Mesenchymal stem cell (in vitro differentiated cells and primary cell): ENCODE results near the gene NPY5R.

Source experiments
- DNase-seq: peaks from one replicate; pipeline ENCODE4 v3.0.0-alpha.2; 2013
- H2AFZ ChIP-seq: one replicate; pipeline ENCODE4 v1.6.1; 2013; ENCODE audit warnings: low read depth, mild to moderate bottlenecking, control low read depth, inconsistent platforms, low read length, moderate library complexity
- H2AK5ac ChIP-seq: 2 replicates; pipeline ENCODE4 v1.6.1; 2013; ENCODE audit warnings: low read length, moderate library complexity, mild to moderate bottlenecking, inconsistent platforms; ENCODE audit not compliant: severe bottlenecking
- H2BK120ac ChIP-seq: one replicate; pipeline ENCODE4 v1.6.1; 2013; ENCODE audit warnings: low read depth, mild to moderate bottlenecking, inconsistent platforms, low read length, moderate library complexity
- H2BK12ac ChIP-seq, 2 experiments: one replicate each; pipeline ENCODE4 v1.6.1; 2013; ENCODE audit warnings: inconsistent platforms in 2 of 2, low read length in 2 of 2, mild to moderate bottlenecking in 2 of 2, moderate library complexity in 2 of 2, control low read depth in 1 of 2
- H2BK15ac ChIP-seq: one replicate; pipeline ENCODE4 v1.6.1; 2013; ENCODE audit warnings: mild to moderate bottlenecking, low read depth, inconsistent platforms; ENCODE audit not compliant: poor library complexity, severe bottlenecking
- H2BK5ac ChIP-seq: 2 replicates; pipeline ENCODE4 v1.6.1; 2013; ENCODE audit warnings: low read depth, mild to moderate bottlenecking, low read length, control low read depth, inconsistent platforms; ENCODE audit not compliant: poor library complexity, severe bottlenecking
- H3K14ac ChIP-seq, 2 experiments: one replicate each; pipeline ENCODE4 v1.6.1; 2013; ENCODE audit warnings: inconsistent platforms in 2 of 2, low read length in 2 of 2, control low read depth in 1 of 2, mild to moderate bottlenecking in 1 of 2, moderate library complexity in 1 of 2
- H3K18ac ChIP-seq, 2 experiments: one replicate each; pipeline ENCODE4 v1.6.1; 2013; ENCODE audit warnings: inconsistent platforms in 2 of 2, low read length in 2 of 2, control low read depth in 1 of 2, low read depth in 1 of 2, mild to moderate bottlenecking in 1 of 2
- H3K23ac ChIP-seq, 2 experiments: one replicate each; pipeline ENCODE4 v1.6.1; 2013; ENCODE audit warnings: inconsistent platforms in 2 of 2, low read length in 2 of 2, mild to moderate bottlenecking in 2 of 2, moderate library complexity in 2 of 2, control low read depth in 1 of 2
- H3K27ac ChIP-seq: 2 replicates; pipeline ENCODE4 v1.5.1; 2013; ENCODE audit warnings: mild to moderate bottlenecking, moderate library complexity, low read length, control low read depth, inconsistent platforms; ENCODE audit not compliant: poor library complexity, severe bottlenecking
- H3K27me3 ChIP-seq, 2 experiments: 2 replicates each; pipeline versions ENCODE4 v1.6.1 to v1.7.0; 2013; ENCODE audit warnings: low read length in 2 of 2, mild to moderate bottlenecking in 2 of 2, moderate library complexity in 2 of 2, control low read depth in 1 of 2, inconsistent platforms in 1 of 2; ENCODE audit not compliant: control insufficient read depth in 1 of 2, insufficient read depth in 1 of 2
- H3K36me3 ChIP-seq, 2 experiments: 2 replicates each; pipeline versions ENCODE4 v1.6.1 to v1.7.0; 2013; ENCODE audit warnings: low read length in 2 of 2, control low read depth in 1 of 2, inconsistent platforms in 1 of 2, low read depth in 1 of 2, mild to moderate bottlenecking in 1 of 2; ENCODE audit not compliant: insufficient read depth in 2 of 2, control insufficient read depth in 1 of 2
- H3K4ac ChIP-seq, 2 experiments: one replicate each; pipeline ENCODE4 v1.6.1; 2013; ENCODE audit warnings: inconsistent platforms in 2 of 2, low read length in 2 of 2, mild to moderate bottlenecking in 2 of 2, moderate library complexity in 2 of 2, control low read depth in 1 of 2, low read depth in 1 of 2
- H3K4me1 ChIP-seq: 2 replicates; pipeline ENCODE4 v1.6.1; 2013; ENCODE audit warnings: low read depth, low read length, control low read depth; ENCODE audit not compliant: control insufficient read depth, insufficient read depth
- H3K4me2 ChIP-seq: 2 replicates; pipeline ENCODE4 v1.6.1; 2013; ENCODE audit warnings: low read length, mild to moderate bottlenecking, inconsistent platforms; ENCODE audit not compliant: poor library complexity, severe bottlenecking
- H3K4me3 ChIP-seq, 2 experiments: 2 replicates each; pipeline versions ENCODE4 v1.5.1 to v1.7.0; 2013; ENCODE audit warnings: low read length in 2 of 2, mild to moderate bottlenecking in 2 of 2, control low read depth in 1 of 2, low read depth in 1 of 2; ENCODE audit not compliant: insufficient read depth in 1 of 2
- H3K79me1 ChIP-seq: replicated peaks from 2 replicates; pipeline ENCODE4 v1.6.1; 2013; ENCODE audit warnings: mild to moderate bottlenecking, control low read depth, low read length, inconsistent platforms; ENCODE audit not compliant: poor library complexity, severe bottlenecking
- H3K9ac ChIP-seq: 2 replicates; pipeline ENCODE4 v1.7.0; 2013; ENCODE audit warnings: mild to moderate bottlenecking, low read length, moderate library complexity
- H3K9me3 ChIP-seq: 2 replicates; pipeline ENCODE4 v1.7.0; 2013; ENCODE audit warnings: mild to moderate bottlenecking, low read length; ENCODE audit not compliant: control insufficient read depth
- H4K8ac ChIP-seq: one replicate; pipeline ENCODE4 v1.6.1; 2013; ENCODE audit warnings: inconsistent platforms, mild to moderate bottlenecking, low read length, moderate library complexity
- H4K91ac ChIP-seq: one replicate; pipeline ENCODE4 v1.6.1; 2013; ENCODE audit warnings: mild to moderate bottlenecking, low read length, inconsistent platforms
- WGBS: methylation state at CpG from one replicate; pipeline ENCODE4 v1.1.7; 2013; ENCODE audit warnings: mixed read lengths; 5-methylcytosine and 5-hydroxymethylcytosine counted together

The NPY5R gene

GRCh38 chr4:163392328-163392727 is 48.6 kb downstream of the NPY5R start:
- Histone ChIP-seq H4K8ac (no peak overlapping the region), H2AFZ (no peak overlapping the region), H3K27me3 (no peaks in the 10 kb centered on the region), H3K4me3 (no peak overlapping the region), H3K9ac (no peak overlapping the region), H3K79me1 (no peaks in the 10 kb centered on the region), H4K91ac (no peak overlapping the region), H3K18ac (no peak overlapping the region), H3K27ac (no peak overlapping the region), H2BK5ac (peak overlapping the region; percentile 44), H3K36me3 (no peaks in the 10 kb centered on the region), H2BK12ac (no peak overlapping the region), H2AK5ac (no peak overlapping the region), H3K4me1 (no peaks in the 10 kb centered on the region), H3K4me2 (no peak overlapping the region), H3K9me3 (no peaks in the 10 kb centered on the region), H2BK15ac (no peak overlapping the region), H3K14ac (no peak overlapping the region), H3K23ac (no peak overlapping the region), H2BK120ac (no peak overlapping the region), H3K4ac (no peak overlapping the region)
- peak; percentile 27 for DNase-seq
- WGBS: 62% methylated on average over 3 of the region's 4 CpGs

- no peak overlapping the region for H3K4ac ChIP-seq
- H3K36me3 ChIP-seq: no peaks in the 10 kb centered on the region
- no peak overlapping the region for H2BK12ac ChIP-seq
- H2BK120ac ChIP-seq: no peak overlapping the region
- no peak for DNase-seq
- no peak overlapping the region for H3K14ac ChIP-seq
- H2BK15ac ChIP-seq: no peak overlapping the region
- H3K79me1 ChIP-seq: no peaks in the 10 kb centered on the region
- no peak overlapping the region for H3K4me2 ChIP-seq
- H3K9me3 ChIP-seq: no peaks in the 10 kb centered on the region
- WGBS: 100% methylated on average over 6 of the region's 6 CpGs
- no peak overlapping the region for H3K27ac ChIP-seq
- no peak overlapping the region for H4K91ac ChIP-seq
- no peak overlapping the region for H2AFZ ChIP-seq
- no peak overlapping the region for H3K23ac ChIP-seq
- H2BK5ac ChIP-seq: no peak overlapping the region
- no peak overlapping the region for H3K4me3 ChIP-seq
- no peak overlapping the region for H2AK5ac ChIP-seq
- no peak overlapping the region for H3K9ac ChIP-seq
- H3K27me3 ChIP-seq: no peaks in the 10 kb centered on the region
- H3K4me1 ChIP-seq: no peaks in the 10 kb centered on the region
- no peak overlapping the region for H4K8ac ChIP-seq
- H3K18ac ChIP-seq: no peak overlapping the region
These were observed 49.8 kb downstream of the NPY5R start for GRCh38 chr4:163393471-163393870.

- H4K91ac ChIP-seq: no peak overlapping the region
- H3K9ac ChIP-seq: no peak overlapping the region
- no peak overlapping the region for H3K14ac ChIP-seq
- H3K4me3 ChIP-seq: no peak overlapping the region
- no peak overlapping the region for H2BK120ac ChIP-seq
- no peaks in the 10 kb centered on the region for H3K36me3 ChIP-seq
- no peaks in the 10 kb centered on the region for H3K79me1 ChIP-seq
- no peak overlapping the region for H3K4me2 ChIP-seq
- H3K4ac ChIP-seq: no peak overlapping the region
- H2AFZ ChIP-seq: no peak overlapping the region
- no peak overlapping the region for H3K23ac ChIP-seq
- H4K8ac ChIP-seq: peak overlapping the region; percentile 1
- no peaks in the 10 kb centered on the region for H3K27me3 ChIP-seq
- no peaks in the 10 kb centered on the region for H3K9me3 ChIP-seq
- no peak overlapping the region for H2AK5ac ChIP-seq
- H2BK5ac ChIP-seq: no peak overlapping the region
- no peaks in the 10 kb centered on the region for H3K4me1 ChIP-seq
- peak; percentile 83 for DNase-seq
- no peak overlapping the region for H3K27ac ChIP-seq
- H2BK15ac ChIP-seq: no peak overlapping the region
- peak overlapping the region in 1 of 2 experiments; percentile 14 for H3K18ac ChIP-seq
- H2BK12ac ChIP-seq: peak overlapping the region in 1 of 2 experiments; percentile 9
These were observed 51.4 kb downstream of the NPY5R start for GRCh38 chr4:163395055-163395454.

GRCh38 chr4:163395758-163396157 is 52.1 kb downstream of the NPY5R start:
- Histone ChIP-seq H3K4me2 (no peak overlapping the region), H3K36me3 (no peaks in the 10 kb centered on the region), H2AFZ (no peak overlapping the region), H2BK15ac (no peak overlapping the region), H3K9me3 (no peaks in the 10 kb centered on the region), H3K4me1 (no peaks in the 10 kb centered on the region), H3K18ac (peak overlapping the region in 1 of 2 experiments; percentile 40), H4K8ac (no peak overlapping the region), H3K9ac (peak overlapping the region; percentile 59), H3K79me1 (no peaks in the 10 kb centered on the region), H2AK5ac (no peak overlapping the region), H3K14ac (no peak overlapping the region), H2BK12ac (no peak overlapping the region), H3K27ac (no peak overlapping the region), H3K4ac (no peak overlapping the region), H2BK120ac (peak overlapping the region; percentile 8), H3K4me3 (peak overlapping the region in 1 of 2 experiments; percentile 62), H4K91ac (no peak overlapping the region), H2BK5ac (no peak overlapping the region), H3K27me3 (no peaks in the 10 kb centered on the region), H3K23ac (no peak overlapping the region)
- DNase-seq: peak; percentile 15
- WGBS: 91% methylated on average over 5 of the region's 5 CpGs
